GM10266 (cell line): ENCODE results near the gene CDK14.

ENCODE experiments used
- DNase-seq: peaks from one replicate; pipeline ENCODE4 v3.0.0; 2012; ENCODE audit errors: extremely low spot score
- TF ChIP-seq, protein P1 (sequence below): IDR thresholded peaks from 2 replicates; pipeline ENCODE4 v1.5.1; 2012; ENCODE audit warnings: mild to moderate bottlenecking, low read depth; ENCODE audit not compliant: control insufficient read depth, insufficient read depth; ENCODE audit errors: missing control alignments

Gene CDK14

DNA sequence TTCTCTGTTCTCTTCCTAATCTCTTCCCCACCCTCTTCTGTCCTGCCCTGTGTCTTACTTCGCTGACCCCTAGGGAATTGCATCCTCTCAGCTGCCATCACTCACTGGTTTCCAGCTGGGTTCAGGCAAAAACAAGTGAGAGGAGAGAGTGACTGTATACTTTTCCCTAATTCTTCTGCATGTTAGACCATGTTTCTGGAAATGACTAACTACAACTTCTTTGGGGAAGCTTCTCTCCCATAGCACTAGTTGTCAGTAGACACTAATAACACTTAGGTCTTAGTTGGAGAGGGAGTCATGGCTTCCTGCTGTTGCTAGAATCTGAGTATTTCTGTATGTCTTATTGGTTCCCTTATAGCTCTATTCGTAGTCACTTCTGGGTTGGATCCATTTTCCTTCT lies 369.1 kb downstream of the CDK14 start:
- no peak for DNase-seq
- TF ChIP-seq, protein P1, sequence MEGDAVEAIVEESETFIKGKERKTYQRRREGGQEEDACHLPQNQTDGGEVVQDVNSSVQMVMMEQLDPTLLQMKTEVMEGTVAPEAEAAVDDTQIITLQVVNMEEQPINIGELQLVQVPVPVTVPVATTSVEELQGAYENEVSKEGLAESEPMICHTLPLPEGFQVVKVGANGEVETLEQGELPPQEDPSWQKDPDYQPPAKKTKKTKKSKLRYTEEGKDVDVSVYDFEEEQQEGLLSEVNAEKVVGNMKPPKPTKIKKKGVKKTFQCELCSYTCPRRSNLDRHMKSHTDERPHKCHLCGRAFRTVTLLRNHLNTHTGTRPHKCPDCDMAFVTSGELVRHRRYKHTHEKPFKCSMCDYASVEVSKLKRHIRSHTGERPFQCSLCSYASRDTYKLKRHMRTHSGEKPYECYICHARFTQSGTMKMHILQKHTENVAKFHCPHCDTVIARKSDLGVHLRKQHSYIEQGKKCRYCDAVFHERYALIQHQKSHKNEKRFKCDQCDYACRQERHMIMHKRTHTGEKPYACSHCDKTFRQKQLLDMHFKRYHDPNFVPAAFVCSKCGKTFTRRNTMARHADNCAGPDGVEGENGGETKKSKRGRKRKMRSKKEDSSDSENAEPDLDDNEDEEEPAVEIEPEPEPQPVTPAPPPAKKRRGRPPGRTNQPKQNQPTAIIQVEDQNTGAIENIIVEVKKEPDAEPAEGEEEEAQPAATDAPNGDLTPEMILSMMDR, result no peak

DNA sequence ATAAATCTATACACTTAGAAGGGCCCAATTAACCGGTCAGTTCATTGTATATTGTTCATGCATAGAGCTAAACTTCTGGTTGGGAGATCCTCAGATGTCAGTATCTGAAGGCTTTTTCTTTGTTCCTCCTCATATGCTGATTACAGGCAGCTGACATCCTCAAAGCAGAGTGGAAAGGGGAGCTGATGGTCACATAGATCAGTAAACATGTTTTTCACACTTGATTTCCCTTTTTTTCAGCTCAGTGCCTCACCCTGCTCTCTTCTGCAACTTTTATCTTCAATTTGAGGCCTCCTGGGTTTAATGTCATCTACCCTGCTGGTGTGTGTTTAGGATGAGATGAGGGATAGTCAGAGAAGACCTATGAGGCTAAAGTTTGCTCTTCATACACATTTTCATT lies 370.2 kb downstream of the CDK14 start:
- TF ChIP-seq, protein P1, result no peak
- DNase-seq, result no peak

DNA sequence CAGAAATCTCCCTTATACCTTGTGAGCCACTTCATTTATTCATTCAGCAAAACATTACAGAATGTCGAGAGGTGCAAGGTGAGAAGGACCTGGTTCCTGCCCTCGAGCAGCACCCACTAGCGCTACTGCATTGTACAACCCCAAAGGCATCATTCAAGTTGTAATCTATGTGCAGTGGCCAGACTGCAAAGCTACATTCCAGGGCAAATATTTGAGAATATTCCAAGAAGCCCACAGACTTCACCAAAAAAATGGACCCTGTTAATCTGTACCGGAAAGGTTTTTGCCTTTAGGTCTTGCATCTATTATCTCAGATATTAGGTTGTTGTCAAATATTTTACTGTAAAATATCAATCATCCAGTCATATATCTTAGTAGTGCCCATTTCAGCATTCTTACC lies 372.8 kb downstream of the CDK14 start:
- TF ChIP-seq, protein P1, result no peak
- no peak for DNase-seq

DNA sequence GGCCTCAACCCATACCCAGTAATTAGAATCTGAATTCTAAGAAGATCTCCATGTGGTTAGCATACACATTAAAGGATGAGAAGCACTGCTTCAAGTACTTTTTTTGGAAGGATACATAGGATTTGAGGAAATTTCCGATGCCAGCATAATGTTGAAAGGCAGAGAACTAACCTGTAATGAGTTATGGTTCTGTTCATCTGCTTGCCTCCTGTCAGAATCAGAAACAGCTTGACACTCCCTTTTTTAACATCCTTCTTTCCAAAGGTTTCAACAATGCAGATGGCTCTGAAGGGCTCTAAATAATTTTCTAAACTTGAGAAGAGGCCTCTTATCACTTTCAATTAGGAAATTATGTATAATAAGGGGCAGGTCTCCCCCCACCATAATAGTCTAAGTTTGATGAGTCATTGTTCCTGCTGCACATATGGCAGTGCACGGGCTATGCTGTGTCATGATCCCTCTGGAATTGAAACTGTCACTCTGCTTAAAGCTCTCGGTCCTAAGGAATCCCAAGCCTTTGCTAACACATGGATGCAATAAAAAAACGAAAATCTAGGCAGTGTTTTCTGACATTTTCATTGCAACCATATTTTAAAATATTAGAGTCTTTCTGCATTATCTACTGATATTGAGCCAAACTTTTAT lies 376.9 kb downstream of the CDK14 start:
- DNase-seq, result no peak
- TF ChIP-seq, protein P1, result no peak

DNA sequence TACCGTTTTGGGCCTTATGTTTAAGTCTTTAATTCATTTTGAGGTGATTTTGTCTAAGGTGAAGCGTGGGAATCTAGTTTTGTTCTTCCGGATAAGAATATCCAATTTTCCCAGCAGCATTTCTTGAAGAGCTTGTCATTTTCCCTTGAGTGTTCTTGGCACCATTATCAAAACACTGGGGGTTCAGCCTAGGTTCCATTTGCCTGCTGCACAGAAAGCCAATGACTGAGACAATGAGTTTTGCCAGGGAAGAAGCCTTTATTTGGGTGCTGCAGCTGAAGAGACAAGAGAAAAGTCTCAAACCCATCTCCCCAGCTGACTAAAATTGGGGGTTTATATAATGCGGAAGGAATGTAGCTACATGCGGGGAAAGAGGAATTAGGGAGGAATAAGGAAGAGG lies 380.9 kb downstream of the CDK14 start:
- DNase-seq, result no peak
- TF ChIP-seq, protein P1, result no peak

DNA sequence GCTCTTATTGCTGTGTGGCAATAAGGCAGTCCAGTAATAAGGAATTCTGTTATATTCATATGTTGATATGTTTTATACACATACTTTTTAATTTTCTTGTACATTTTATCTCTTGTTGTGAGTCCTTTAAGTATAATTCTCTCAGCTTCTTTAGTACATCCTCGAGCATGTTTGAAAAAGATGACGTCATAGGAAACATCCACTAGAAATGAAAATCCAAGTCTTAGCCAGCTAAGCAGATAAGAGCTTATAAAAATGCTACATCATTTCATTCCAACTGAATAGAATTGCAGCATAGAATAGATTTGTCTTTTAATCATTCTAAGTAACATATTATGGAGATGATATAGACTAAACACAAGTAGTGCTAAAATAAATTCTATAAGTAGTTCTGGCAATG lies 384.4 kb downstream of the CDK14 start:
- no peak for DNase-seq

DNA sequence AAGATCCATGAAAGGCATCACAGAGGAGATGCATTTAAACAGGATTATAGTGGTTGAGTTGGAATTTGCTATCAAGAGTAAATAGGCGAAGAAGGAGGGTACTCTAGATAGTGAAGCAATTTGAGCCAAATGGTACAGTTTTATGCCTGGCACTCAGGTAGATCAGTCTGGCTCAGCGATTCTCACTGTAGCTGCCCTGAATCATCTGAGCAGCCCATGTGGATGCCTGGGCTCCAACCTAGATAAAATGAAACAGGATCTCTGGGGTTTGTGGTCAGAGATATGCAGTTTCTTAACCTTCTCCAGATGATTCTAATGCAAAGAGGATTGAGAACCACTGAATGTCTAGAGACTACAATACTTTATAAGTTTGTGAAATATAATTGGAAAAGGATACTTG lies 386.1 kb downstream of the CDK14 start:
- TF ChIP-seq, protein P1, result no peak
- no peak for DNase-seq

More for the DNA sequence above, 384.4 kb downstream of the CDK14 start:
- TF ChIP-seq, protein P1, result no peak
